Lung (tissue), 12 donors: ENCODE data around the gene ALKBH3. TPM values are rescaled to one million over a fixed set of nuclear protein-coding genes. Genes with fewer than 3 reads are reported as not detected.

Experiments
- ATAC-seq: fragments of 200-7000 bp; cut with Tn5 transposase; one replicate; pipeline ENCODE4 v1.9.1; 2020; ENCODE audit warnings: moderate number of reproducible peaks; ENCODE audit not compliant: insufficient read depth, low FRiP score
- DNase-seq, 3 donors: peaks; one replicate each; pipeline ENCODE4 v3.0.0-alpha.2; 2013 to 2017
- H3K27ac ChIP-seq, 2 donors: one replicate each; pipeline ENCODE4 v1.5.1; 2013; ENCODE audit warnings: mild to moderate bottlenecking in 2 of 2, moderate library complexity in 2 of 2, control low read depth in 1 of 2, inconsistent platforms in 1 of 2, low read depth in 1 of 2, low read length in 1 of 2
- H3K27me3 ChIP-seq, 3 donors: one replicate each; pipeline ENCODE4 v1.5.1; 2013; ENCODE audit warnings: low read length in 2 of 3; ENCODE audit not compliant: control insufficient read depth in 3 of 3, insufficient read depth in 3 of 3
- H3K36me3 ChIP-seq, 4 donors: one replicate each; pipeline ENCODE4 v1.5.1; 2013; ENCODE audit warnings: low read length in 4 of 4, mild to moderate bottlenecking in 1 of 4, moderate library complexity in 1 of 4; ENCODE audit not compliant: control insufficient read depth in 4 of 4, insufficient read depth in 4 of 4
- H3K4me1 ChIP-seq, 5 donors: one replicate each; pipeline ENCODE4 v1.5.1; 2013; ENCODE audit warnings: low read length in 5 of 5, mild to moderate bottlenecking in 2 of 5, moderate library complexity in 1 of 5; ENCODE audit not compliant: control insufficient read depth in 5 of 5, insufficient read depth in 5 of 5
- H3K4me3 ChIP-seq: one replicate; pipeline ENCODE4 v1.5.1; 2013; ENCODE audit warnings: mild to moderate bottlenecking, control low read depth, moderate library complexity
- H3K9ac ChIP-seq, 2 donors: one replicate each; pipeline ENCODE4 v1.5.1; 2013; ENCODE audit warnings: low read length in 2 of 2, control low read depth in 1 of 2; ENCODE audit not compliant: insufficient read depth in 1 of 2
- H3K9me3 ChIP-seq, 4 donors: one replicate each; pipeline ENCODE4 v1.5.1; 2013; ENCODE audit warnings: low read length in 3 of 4, mild to moderate bottlenecking in 1 of 4, moderate library complexity in 1 of 4; ENCODE audit not compliant: control insufficient read depth in 4 of 4, insufficient read depth in 3 of 4
- WGBS, 2 donors: extraction: QIAGEN DNeasy Blood & Tissue Kit; methylation state at CpG; one replicate each; pipeline ENCODE4 v1.1.7; 2013; 5-methylcytosine and 5-hydroxymethylcytosine counted together
- polyA plus RNA-seq, 2 donors: library from polyadenylated mRNA; stranded (reverse); fragments of 200-250 nt; gene quantifications; one replicate each; pipeline ENCODE4 v1.2.1, GENCODE V29; 2013
- total RNA-seq, 2 donors: library from RNA; depleted of rRNA in 1 of 2; stranded (reverse); fragments of >200 nt in 1 of 2; gene quantifications; one replicate each; pipeline ENCODE4 v1.2.1, GENCODE V29; 2014 to 2021
- TF ChIP-seq, protein P1 (sequence below): IDR thresholded peaks from 2 replicates; pipeline ENCODE4 v1.5.1; 2012; ENCODE audit warnings: mild to moderate bottlenecking; ENCODE audit errors: control extremely low read depth, extremely low read depth
- donor health status: control.
- donor health status: control.
- donor health status: Bipolar disorder and iron deficiency.
- donor health status: healthy.
- donor health status: DM: yes; HTN: yes; CAD: no.

The ALKBH3 gene
- total and polyA plus RNA-seq, 4 donors, result 22.6 to 43.7 (median 33.2) TPM

DNA sequence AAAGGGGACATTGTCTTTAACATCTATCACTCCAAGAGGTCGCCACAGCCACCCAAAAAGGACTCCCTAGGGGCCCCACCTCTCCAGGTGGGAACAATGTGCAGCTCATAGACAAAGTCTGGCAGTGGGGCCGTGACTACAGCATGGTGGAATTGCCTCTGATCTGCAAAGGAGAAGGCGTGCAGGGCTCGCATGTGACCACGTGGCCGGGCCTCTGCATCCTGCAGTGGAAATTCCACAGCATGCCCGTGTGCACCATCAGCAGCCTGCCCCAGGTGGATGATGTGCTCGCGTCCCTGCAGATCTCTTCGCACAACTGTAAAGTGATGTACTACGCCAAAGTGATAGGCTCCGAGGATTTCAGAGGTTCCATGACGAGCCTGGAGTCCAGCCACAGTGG is 18.5 kb downstream of the ALKBH3 start:
- no peak for ATAC-seq
- H3K27me3 ChIP-seq, result no peaks in the 10 kb centered on the region
- H3K4me3 ChIP-seq, result no peak overlapping the region
- 88 to 89% methylated on average over 13 of the region's 13 CpGs for whole genome bisulfite sequencing, 2 donors
- TF ChIP-seq, protein P1, sequence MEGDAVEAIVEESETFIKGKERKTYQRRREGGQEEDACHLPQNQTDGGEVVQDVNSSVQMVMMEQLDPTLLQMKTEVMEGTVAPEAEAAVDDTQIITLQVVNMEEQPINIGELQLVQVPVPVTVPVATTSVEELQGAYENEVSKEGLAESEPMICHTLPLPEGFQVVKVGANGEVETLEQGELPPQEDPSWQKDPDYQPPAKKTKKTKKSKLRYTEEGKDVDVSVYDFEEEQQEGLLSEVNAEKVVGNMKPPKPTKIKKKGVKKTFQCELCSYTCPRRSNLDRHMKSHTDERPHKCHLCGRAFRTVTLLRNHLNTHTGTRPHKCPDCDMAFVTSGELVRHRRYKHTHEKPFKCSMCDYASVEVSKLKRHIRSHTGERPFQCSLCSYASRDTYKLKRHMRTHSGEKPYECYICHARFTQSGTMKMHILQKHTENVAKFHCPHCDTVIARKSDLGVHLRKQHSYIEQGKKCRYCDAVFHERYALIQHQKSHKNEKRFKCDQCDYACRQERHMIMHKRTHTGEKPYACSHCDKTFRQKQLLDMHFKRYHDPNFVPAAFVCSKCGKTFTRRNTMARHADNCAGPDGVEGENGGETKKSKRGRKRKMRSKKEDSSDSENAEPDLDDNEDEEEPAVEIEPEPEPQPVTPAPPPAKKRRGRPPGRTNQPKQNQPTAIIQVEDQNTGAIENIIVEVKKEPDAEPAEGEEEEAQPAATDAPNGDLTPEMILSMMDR, result no peak
- no peaks in the 10 kb centered on the region for H3K9me3 ChIP-seq
- no peak overlapping the region for H3K27ac ChIP-seq
- H3K9ac ChIP-seq, result no peak overlapping the region
- H3K4me1 ChIP-seq, result peaks cover 0 to 9% (median 4%) of the 10 kb centered on the region in 5 donors
- peaks cover 19 to 50% (median 28%) of the 10 kb centered on the region in 4 donors for H3K36me3 ChIP-seq
- DNase-seq, result no peak

DNA sequence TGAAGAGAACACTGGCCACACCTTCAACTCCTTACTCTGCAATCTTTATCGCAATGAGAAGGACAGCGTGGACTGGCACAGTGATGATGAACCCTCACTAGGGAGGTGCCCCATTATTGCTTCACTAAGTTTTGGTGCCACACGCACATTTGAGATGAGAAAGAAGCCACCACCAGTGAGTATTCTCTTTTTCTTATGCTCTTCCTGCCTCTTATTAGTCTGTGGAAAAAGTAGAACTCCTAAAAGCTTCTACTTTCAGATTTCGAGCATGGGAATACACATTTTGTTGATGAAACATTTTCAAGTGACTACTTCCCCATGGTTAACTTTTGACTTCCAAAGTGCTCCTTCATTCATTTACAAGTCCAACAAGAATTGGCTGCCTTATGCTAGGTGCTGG is 20.9 kb downstream of the ALKBH3 start:
- TF ChIP-seq, protein P1, result no peak
- no peak overlapping the region for H3K4me3 ChIP-seq
- ATAC-seq (no peak), DNase-seq (no peak)
- no peak overlapping the region for H3K9ac ChIP-seq
- H3K4me1 ChIP-seq, result peaks cover 0 to 32% (median 20%) of the 10 kb centered on the region in 5 donors
- 93 to 95% methylated on average over 4 of the region's 4 CpGs for WGBS, 2 donors
- no peaks in the 10 kb centered on the region for H3K27me3 ChIP-seq
- H3K9me3 ChIP-seq, result no peaks in the 10 kb centered on the region
- H3K27ac ChIP-seq, result no peak overlapping the region
- peaks cover 19 to 40% (median 28%) of the 10 kb centered on the region in 4 donors for H3K36me3 ChIP-seq

DNA sequence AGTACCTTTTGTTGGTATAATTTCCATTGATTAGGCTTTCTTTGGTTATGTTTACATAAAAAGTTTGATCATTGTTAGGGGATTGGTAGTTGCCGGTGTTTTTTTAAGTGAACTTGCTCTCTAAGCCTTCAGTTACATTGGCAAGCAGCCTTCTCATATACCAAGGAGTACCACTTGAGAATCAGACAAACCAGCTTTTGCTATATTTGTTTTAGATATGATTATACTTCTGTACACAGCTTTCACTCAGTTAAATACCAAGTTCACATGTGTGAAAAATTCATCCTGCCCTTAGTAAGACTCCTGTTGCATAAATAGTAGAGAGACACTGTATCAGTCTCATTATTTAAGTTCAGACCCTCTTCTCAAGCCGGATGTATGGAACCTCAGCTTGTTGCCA is 22.4 kb downstream of the ALKBH3 start:
- Histone ChIP-seq H3K27me3 (no peaks in the 10 kb centered on the region), H3K27ac (no peak overlapping the region), H3K4me1 (peaks cover 0 to 32% (median 20%) of the 10 kb centered on the region in 5 donors), H3K4me3 (no peak overlapping the region), H3K9me3 (no peaks in the 10 kb centered on the region), H3K9ac (peak overlapping the region in 1 of 2 donors; percentile 30), H3K36me3 (peaks cover 13 to 35% (median 25%) of the 10 kb centered on the region in 4 donors)
- ATAC-seq (no peak), DNase-seq (peak in 2 of 3 donors; percentile 43 to 75)
- 73 to 85% methylated on average over 2 of the region's 2 CpGs for WGBS, 2 donors
- TF ChIP-seq, protein P1, result no peak

DNA sequence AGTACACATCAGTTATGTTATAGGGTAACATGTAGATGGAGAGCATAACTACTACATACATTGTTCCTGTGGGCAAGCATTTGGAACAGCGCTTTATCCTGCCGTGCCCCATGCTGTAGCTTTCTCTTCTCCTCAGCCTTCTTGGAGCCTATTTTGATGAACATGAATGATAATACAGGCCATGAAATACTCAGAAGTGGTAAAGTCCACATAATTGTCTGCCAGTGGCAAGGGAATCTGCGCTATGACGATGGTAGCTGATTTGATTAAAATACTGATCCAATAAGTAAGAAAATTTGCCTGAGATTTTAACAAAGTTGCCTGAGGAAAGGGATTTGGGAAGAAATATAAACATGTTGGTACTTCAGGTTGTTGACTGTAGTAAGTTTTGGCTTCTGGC is 23.3 kb downstream of the ALKBH3 start:
- peaks cover 16 to 26% (median 21%) of the 10 kb centered on the region in 4 donors for H3K36me3 ChIP-seq
- peak in 1 of 3 donors; percentile 19 for DNase-seq
- 96% methylated on average over 4 of the region's 4 CpGs for WGBS, 2 donors

More for the DNA sequence above, 23.3 kb downstream of the ALKBH3 start:
- H3K27ac ChIP-seq, result no peak overlapping the region
- H3K9me3 ChIP-seq, result no peaks in the 10 kb centered on the region
- no peak for ATAC-seq
- peaks cover 0 to 32% (median 20%) of the 10 kb centered on the region in 5 donors for H3K4me1 ChIP-seq
- no peaks in the 10 kb centered on the region for H3K27me3 ChIP-seq
- no peak overlapping the region for H3K4me3 ChIP-seq
- H3K9ac ChIP-seq, result peak overlapping the region in 1 of 2 donors; percentile 59
- TF ChIP-seq, protein P1, result no peak
